ENCODE measurements around the gene RAB34. TPM values are rescaled to one million over a fixed set of nuclear protein-coding genes. Genes with fewer than 3 reads are reported as not detected.
A peak's percentile ranks its signal among the peaks of the same experiment; 100 is the strongest.

Gene RAB34
- total RNA-seq, 1 experiment from 2014 or later: 161 TPM

DNA sequence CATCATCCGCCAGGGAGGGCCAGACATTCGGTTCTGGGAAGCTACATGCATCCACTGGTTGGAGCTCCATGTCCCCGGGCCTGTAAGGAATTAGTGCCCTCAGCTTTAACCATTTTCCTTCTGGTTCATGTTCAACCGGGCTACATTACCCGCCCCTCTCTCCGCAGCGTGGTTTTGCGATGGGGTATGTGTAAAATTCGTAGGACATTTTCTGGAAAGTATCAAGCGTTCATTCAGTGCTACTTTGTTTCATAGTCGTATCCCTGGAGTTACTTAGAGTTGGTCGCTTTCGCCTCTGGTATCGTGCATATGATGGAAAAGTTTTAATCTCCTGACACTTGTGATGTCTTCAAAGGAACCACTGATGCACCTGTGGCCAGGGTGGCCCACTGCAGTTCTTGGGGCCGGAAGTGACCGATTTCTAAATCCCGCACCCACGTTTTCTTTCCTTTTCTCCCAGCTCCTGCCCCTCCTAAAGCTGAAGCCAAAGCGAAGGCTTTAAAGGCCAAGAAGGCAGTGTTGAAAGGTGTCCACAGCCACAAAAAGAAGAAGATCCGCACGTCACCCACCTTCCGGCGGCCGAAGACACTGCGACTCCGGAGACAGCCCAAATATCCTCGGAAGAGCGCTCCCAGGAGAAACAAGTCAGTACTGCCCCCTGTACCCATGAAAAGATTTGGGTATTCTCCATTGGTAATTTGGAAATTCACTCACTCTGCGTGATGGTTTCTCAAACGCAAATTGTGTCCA lies 2.8 kb upstream of the RAB34 start:
- BruUV-seq (replicated peaks): TSS peak; percentile 62
- peaks cover 80% of the 10 kb centered on the region for H3K79me2 ChIP-seq (ENCODE audit: low read depth)
- POLR2A ChIA-PET (ENCODE audit: unreplicated experiment): interaction anchor here (0.5 to 1.0 kb wide), 8 partner anchors 29 to 559 kb away, joined by 3 to 15 read pairs (median 4); partner anchors contain the start of gene PHF12

DNA sequence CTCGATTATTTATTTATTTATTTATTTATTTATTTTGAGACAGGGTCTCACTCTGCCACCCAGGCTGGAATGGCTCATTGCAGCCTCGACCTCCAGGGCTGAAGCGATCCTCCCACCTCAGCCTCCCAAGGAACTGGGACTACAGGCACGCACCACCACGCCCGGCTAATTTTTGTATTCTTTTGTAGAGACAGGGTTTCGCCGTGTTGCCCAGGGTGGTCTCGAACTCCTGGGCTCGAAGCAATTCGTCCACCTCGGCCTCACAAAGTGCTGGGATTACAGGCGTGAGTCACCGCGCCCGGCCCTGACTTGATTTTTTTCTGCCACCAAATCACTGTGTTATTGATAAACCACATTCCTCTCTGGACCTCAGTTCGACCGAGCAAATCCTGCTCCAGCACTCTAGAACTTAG lies 1.4 kb upstream of the RAB34 start:
- H3K9me2 ChIP-seq (ENCODE audit: insufficient read depth): no peaks in the 10 kb centered on the region
- H3K4me3 ChIP-seq: peak overlapping the region; percentile 87; the same call in 1 of the 2 replicates
- intact Hi-C loops (cut with micrococcal nuclease; ENCODE audit: unreplicated experiment): loop anchor here (2.0 to 5.0 kb wide), 2 partner anchors 183 to 232 kb away; partner anchors contain the start of genes DHRS13 and PHF12
- H3K79me2 ChIP-seq (ENCODE audit: low read depth): peaks cover 70% of the 10 kb centered on the region
- peaks cover 48% of the 10 kb centered on the region for H3K4me1 ChIP-seq (replicated peaks; ENCODE audit: insufficient read depth)
- peak overlapping the region; percentile 82 for H3K27ac ChIP-seq
- no peaks in the 10 kb centered on the region for H3K9me3 ChIP-seq (ENCODE audit: insufficient read depth, low read depth)
- no peak for TF ChIP-seq EZH2 (IDR thresholded peaks at IDR 0.05; ENCODE audit: low read depth)
- TF ChIP-seq, protein P1, sequence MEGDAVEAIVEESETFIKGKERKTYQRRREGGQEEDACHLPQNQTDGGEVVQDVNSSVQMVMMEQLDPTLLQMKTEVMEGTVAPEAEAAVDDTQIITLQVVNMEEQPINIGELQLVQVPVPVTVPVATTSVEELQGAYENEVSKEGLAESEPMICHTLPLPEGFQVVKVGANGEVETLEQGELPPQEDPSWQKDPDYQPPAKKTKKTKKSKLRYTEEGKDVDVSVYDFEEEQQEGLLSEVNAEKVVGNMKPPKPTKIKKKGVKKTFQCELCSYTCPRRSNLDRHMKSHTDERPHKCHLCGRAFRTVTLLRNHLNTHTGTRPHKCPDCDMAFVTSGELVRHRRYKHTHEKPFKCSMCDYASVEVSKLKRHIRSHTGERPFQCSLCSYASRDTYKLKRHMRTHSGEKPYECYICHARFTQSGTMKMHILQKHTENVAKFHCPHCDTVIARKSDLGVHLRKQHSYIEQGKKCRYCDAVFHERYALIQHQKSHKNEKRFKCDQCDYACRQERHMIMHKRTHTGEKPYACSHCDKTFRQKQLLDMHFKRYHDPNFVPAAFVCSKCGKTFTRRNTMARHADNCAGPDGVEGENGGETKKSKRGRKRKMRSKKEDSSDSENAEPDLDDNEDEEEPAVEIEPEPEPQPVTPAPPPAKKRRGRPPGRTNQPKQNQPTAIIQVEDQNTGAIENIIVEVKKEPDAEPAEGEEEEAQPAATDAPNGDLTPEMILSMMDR (conservative IDR thresholded peaks at IDR 0.05): no peak
- H3K4me2 ChIP-seq: peak overlapping the region; percentile 97
- BruUV-seq (replicated peaks): TSS peak; percentile 1
- no peak overlapping the region for H2AFZ ChIP-seq
- POLR2A ChIA-PET (ENCODE audit: unreplicated experiment): interaction anchor here (0.6 to 1.1 kb wide), 12 partner anchors 8 to 1221 kb away, joined by 3 to 15 read pairs (median 4); partner anchors contain the start of genes NEK8, PHF12, PROCA1 and TRAF4
- CTCF ChIA-PET: interaction anchor here (0.6 kb wide), 1 partner anchor 45 kb away, joined by 3 read pairs; no protein-coding TSS in a partner anchor
- peaks cover 68% of the 10 kb centered on the region for H3F3A ChIP-seq (ENCODE audit: insufficient read depth, low read depth)
- no peaks in the 10 kb centered on the region for H3K27me3 ChIP-seq (ENCODE audit: insufficient read depth, low read depth)
- no peak for DNase-seq
- peaks cover 33% of the 10 kb centered on the region for H4K20me1 ChIP-seq (ENCODE audit: insufficient read depth)
- H3K36me3 ChIP-seq (ENCODE audit: low read depth): peaks cover 31% of the 10 kb centered on the region

More for the DNA sequence above, 2.8 kb upstream of the RAB34 start:
- H3K9me3 ChIP-seq (ENCODE audit: insufficient read depth, low read depth): no peaks in the 10 kb centered on the region
- no peaks in the 10 kb centered on the region for H3K27me3 ChIP-seq (ENCODE audit: insufficient read depth, low read depth)
- peak overlapping the region; percentile 87 for H3K4me3 ChIP-seq
- no peaks in the 10 kb centered on the region for H3K9me2 ChIP-seq (ENCODE audit: insufficient read depth)
- H3K27ac ChIP-seq: peak overlapping the region; percentile 82
- peaks cover 58% of the 10 kb centered on the region for H3K4me1 ChIP-seq (replicated peaks; ENCODE audit: insufficient read depth)
- DNase-seq: no peak
- no peak for TF ChIP-seq EZH2 (IDR thresholded peaks at IDR 0.05; ENCODE audit: low read depth)
- TF ChIP-seq, protein P1 (conservative IDR thresholded peaks at IDR 0.05): no peak
- H4K20me1 ChIP-seq (ENCODE audit: insufficient read depth): peaks cover 44% of the 10 kb centered on the region
- intact Hi-C loops (cut with micrococcal nuclease; ENCODE audit: unreplicated experiment): loop anchor here (10.0 kb wide), 1 partner anchor 394 kb away; no protein-coding TSS in a partner anchor
- H3K36me3 ChIP-seq (ENCODE audit: low read depth): peaks cover 36% of the 10 kb centered on the region
- no peak overlapping the region for H2AFZ ChIP-seq
- H3K4me2 ChIP-seq: peak overlapping the region; percentile 97
- H3F3A ChIP-seq (ENCODE audit: insufficient read depth, low read depth): peaks cover 68% of the 10 kb centered on the region
- CTCF ChIA-PET: interaction anchor here (1.0 kb wide), 1 partner anchor 232 kb away, joined by 4 read pairs; no protein-coding TSS in a partner anchor

DNA sequence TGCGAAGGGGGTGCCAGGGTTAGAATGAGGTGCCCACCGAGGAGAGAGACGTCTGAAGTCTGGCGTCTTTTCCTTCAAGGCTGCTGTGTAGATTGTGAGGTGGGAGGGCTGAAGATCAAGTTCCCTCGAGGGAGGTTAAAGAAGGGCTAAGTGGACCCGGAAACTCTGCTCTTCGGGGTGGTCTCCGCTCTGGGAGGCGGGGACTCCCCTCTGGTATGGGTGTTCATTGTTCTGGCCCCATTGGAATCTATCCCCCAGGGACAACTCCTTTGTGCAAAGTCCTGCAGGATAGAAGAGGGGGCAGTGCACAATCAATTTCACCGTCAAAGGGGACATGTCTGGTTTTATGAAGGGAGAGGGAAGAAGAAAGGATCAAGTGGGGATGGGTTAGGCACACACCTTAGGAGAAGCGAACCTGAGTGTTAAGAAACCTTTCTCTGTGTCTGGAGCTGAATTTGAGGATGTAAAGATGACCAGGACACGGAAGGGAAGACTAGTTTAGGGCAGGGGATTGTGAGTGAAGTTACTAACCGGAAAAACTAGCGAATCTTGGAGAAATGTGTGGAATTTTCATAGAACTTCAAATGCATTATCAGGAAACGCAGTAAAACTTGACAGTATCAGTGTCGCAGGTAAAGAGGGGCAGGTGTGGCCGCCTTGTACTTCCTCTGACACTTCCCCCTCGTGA lies 809 bp upstream of the RAB34 start:
- intact Hi-C loops (cut with micrococcal nuclease; ENCODE audit: unreplicated experiment): loop anchor here (2.0 to 5.0 kb wide), 2 partner anchors 184 to 232 kb away; partner anchors contain the start of genes DHRS13 and PHF12
- peak overlapping the region; percentile 97 for H3K4me2 ChIP-seq
- no peaks in the 10 kb centered on the region for H3K9me2 ChIP-seq (ENCODE audit: insufficient read depth)
- no peaks in the 10 kb centered on the region for H3K27me3 ChIP-seq (ENCODE audit: insufficient read depth, low read depth)
- H3K36me3 ChIP-seq (ENCODE audit: low read depth): peaks cover 34% of the 10 kb centered on the region
- H3F3A ChIP-seq (ENCODE audit: insufficient read depth, low read depth): peaks cover 66% of the 10 kb centered on the region
- H3K27ac ChIP-seq: peak overlapping the region; percentile 82
- H3K4me3 ChIP-seq: peak overlapping the region; percentile 87
- POLR2A ChIA-PET (ENCODE audit: unreplicated experiment): no interaction called here
- BruUV-seq (replicated peaks): no TSS peak
- H3K4me1 ChIP-seq (replicated peaks; ENCODE audit: insufficient read depth): peaks cover 43% of the 10 kb centered on the region
- H3K9me3 ChIP-seq (ENCODE audit: insufficient read depth, low read depth): no peaks in the 10 kb centered on the region
- DNase-seq: no peak
- no peak for TF ChIP-seq EZH2 (IDR thresholded peaks at IDR 0.05; ENCODE audit: low read depth)
- TF ChIP-seq, protein P1 (conservative IDR thresholded peaks at IDR 0.05): no peak
- peaks cover 68% of the 10 kb centered on the region for H3K79me2 ChIP-seq (ENCODE audit: low read depth)
- CTCF ChIA-PET: no interaction called here
- H4K20me1 ChIP-seq (ENCODE audit: insufficient read depth): peaks cover 28% of the 10 kb centered on the region
- no peak overlapping the region; the same call in 1 of the 2 replicates for H2AFZ ChIP-seq
